GM23338 (cell line): ENCODE measurements around the gene TEPSIN.

Experiments used
- EZH2 ChIP-seq: fragments of 200-600 bp; sonication (generic); IDR thresholded peaks from one replicate; pipeline ENCODE4 v1.8.0; 2017; ENCODE audit warnings: antibody characterized with exemption, mild to moderate bottlenecking, low read depth; ENCODE audit not compliant: unreplicated experiment
- EZH2phosphoT487 ChIP-seq: fragments of 200-600 bp; sonication (generic); IDR thresholded peaks from one replicate; pipeline ENCODE4 v1.8.1; 2018; ENCODE audit warnings: antibody characterized with exemption; ENCODE audit not compliant: unreplicated experiment
- JUNB ChIP-seq: IDR thresholded peaks from one replicate; pipeline ENCODE4 v1.6.1; 2016; ENCODE audit warnings: antibody characterized with exemption; ENCODE audit not compliant: unreplicated experiment
- POLR2AphosphoS5 ChIP-seq: IDR thresholded peaks from 2 replicates; pipeline ENCODE4 v1.6.1; 2016; ENCODE audit warnings: antibody characterized with exemption, low read depth
- STAT1 ChIP-seq: IDR thresholded peaks from one replicate; pipeline ENCODE4 v1.6.1; 2016; ENCODE audit warnings: antibody characterized with exemption; ENCODE audit not compliant: unreplicated experiment
- TF ChIP-seq, protein P1 (sequence below), 2 experiments: fragments of 200-600 bp in 1 of 2; sonication (generic) in 1 of 2; conservative IDR thresholded peaks; 2 replicates each; pipeline versions ENCODE4 v1.5.1 to v1.6.1; 2016 to 2017; ENCODE audit warnings: antibody characterized with exemption in 2 of 2, low read depth in 2 of 2, mild to moderate bottlenecking in 2 of 2, moderate library complexity in 1 of 2
- TF ChIP-seq, protein P2 (sequence below): IDR thresholded peaks from one replicate; pipeline ENCODE4 v1.6.1; 2018; ENCODE audit warnings: antibody characterized with exemption; ENCODE audit not compliant: unreplicated experiment

GRCh38 chr17:81244358-81245023, 5.6 kb upstream of the TEPSIN start:
- TF ChIP-seq, protein P1, sequence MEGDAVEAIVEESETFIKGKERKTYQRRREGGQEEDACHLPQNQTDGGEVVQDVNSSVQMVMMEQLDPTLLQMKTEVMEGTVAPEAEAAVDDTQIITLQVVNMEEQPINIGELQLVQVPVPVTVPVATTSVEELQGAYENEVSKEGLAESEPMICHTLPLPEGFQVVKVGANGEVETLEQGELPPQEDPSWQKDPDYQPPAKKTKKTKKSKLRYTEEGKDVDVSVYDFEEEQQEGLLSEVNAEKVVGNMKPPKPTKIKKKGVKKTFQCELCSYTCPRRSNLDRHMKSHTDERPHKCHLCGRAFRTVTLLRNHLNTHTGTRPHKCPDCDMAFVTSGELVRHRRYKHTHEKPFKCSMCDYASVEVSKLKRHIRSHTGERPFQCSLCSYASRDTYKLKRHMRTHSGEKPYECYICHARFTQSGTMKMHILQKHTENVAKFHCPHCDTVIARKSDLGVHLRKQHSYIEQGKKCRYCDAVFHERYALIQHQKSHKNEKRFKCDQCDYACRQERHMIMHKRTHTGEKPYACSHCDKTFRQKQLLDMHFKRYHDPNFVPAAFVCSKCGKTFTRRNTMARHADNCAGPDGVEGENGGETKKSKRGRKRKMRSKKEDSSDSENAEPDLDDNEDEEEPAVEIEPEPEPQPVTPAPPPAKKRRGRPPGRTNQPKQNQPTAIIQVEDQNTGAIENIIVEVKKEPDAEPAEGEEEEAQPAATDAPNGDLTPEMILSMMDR (conservative IDR thresholded peaks at IDR 0.05; ENCODE audit: low read depth in 2 of 2), result no peak; a peak in 1 of 4 replicates
- TF ChIP-seq POLR2AphosphoS5 (peak; percentile 54), JUNB (no peak), EZH2 (no peak), STAT1 (no peak), EZH2phosphoT487 (no peak)
- TF ChIP-seq, protein P2, sequence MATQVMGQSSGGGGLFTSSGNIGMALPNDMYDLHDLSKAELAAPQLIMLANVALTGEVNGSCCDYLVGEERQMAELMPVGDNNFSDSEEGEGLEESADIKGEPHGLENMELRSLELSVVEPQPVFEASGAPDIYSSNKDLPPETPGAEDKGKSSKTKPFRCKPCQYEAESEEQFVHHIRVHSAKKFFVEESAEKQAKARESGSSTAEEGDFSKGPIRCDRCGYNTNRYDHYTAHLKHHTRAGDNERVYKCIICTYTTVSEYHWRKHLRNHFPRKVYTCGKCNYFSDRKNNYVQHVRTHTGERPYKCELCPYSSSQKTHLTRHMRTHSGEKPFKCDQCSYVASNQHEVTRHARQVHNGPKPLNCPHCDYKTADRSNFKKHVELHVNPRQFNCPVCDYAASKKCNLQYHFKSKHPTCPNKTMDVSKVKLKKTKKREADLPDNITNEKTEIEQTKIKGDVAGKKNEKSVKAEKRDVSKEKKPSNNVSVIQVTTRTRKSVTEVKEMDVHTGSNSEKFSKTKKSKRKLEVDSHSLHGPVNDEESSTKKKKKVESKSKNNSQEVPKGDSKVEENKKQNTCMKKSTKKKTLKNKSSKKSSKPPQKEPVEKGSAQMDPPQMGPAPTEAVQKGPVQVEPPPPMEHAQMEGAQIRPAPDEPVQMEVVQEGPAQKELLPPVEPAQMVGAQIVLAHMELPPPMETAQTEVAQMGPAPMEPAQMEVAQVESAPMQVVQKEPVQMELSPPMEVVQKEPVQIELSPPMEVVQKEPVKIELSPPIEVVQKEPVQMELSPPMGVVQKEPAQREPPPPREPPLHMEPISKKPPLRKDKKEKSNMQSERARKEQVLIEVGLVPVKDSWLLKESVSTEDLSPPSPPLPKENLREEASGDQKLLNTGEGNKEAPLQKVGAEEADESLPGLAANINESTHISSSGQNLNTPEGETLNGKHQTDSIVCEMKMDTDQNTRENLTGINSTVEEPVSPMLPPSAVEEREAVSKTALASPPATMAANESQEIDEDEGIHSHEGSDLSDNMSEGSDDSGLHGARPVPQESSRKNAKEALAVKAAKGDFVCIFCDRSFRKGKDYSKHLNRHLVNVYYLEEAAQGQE, result no peak
